IMR-90 (cell line): ENCODE data around the gene TCF7L2. TPM values are rescaled to one million over a fixed set of nuclear protein-coding genes. Genes with fewer than 3 reads are reported as not detected.

Experiments
- ATAC-seq: fragments of 200-7000 bp; cut with Tn5 transposase; 2 replicates; pipeline ENCODE4 v1.9.1; 2020; ENCODE audit warnings: low read depth, mild to moderate bottlenecking, moderate library complexity
- BruUV-seq: library from RNA; stranded (reverse); fragments of 400-500 nt; replicated peaks from 2 replicates; lab custom pipeline; 2021; lab: Mats Ljungman, UMichigan
- CTCF ChIA-PET: fragments of 300-600 bp; formaldehyde crosslinking; extraction: SDS; loops from one replicate; lab custom pipeline; 2021; ENCODE audit warnings: antibody characterized with exemption; lab: Yijun Ruan, JAX
- POLR2A ChIA-PET: fragments of 300-600 bp; sonication (Branson Sonifier 250); formaldehyde crosslinking; loops from one replicate; lab custom pipeline; 2022; ENCODE audit warnings: antibody characterized with exemption; ENCODE audit not compliant: unreplicated experiment; lab: Charles Lee
- DNase-seq: peaks from one replicate; pipeline ENCODE4 v3.0.0; 2013
- H2AFZ ChIP-seq: replicated peaks from 2 replicates; pipeline ENCODE3; 2013; ENCODE audit warnings: low read length, mild to moderate bottlenecking; ENCODE audit not compliant: poor library complexity
- H2AK5ac ChIP-seq: 2 replicates; pipeline ENCODE4 v1.6.1; 2013; ENCODE audit warnings: low read depth, low read length, inconsistent platforms
- H2AK9ac ChIP-seq: replicated peaks from 2 replicates; pipeline ENCODE3; 2013; ENCODE audit warnings: mild to moderate bottlenecking, low read depth, low read length, moderate library complexity; ENCODE audit not compliant: poor library complexity
- H2BK120ac ChIP-seq: 2 replicates; pipeline ENCODE4 v1.6.1; 2013; ENCODE audit warnings: low read depth, low read length, inconsistent platforms
- H2BK15ac ChIP-seq: 3 replicates; pipeline ENCODE4 v1.6.1; 2013; ENCODE audit warnings: low read depth, low read length, inconsistent platforms
- H2BK20ac ChIP-seq: 2 replicates; pipeline ENCODE4 v1.6.1; 2013; ENCODE audit warnings: low read depth, mild to moderate bottlenecking, inconsistent platforms, low read length, moderate library complexity
- H2BK5ac ChIP-seq: 2 replicates; pipeline ENCODE4 v1.6.1; 2013; ENCODE audit warnings: mild to moderate bottlenecking, low read depth, low read length, inconsistent platforms; ENCODE audit not compliant: poor library complexity, severe bottlenecking
- H3K14ac ChIP-seq: replicated peaks from 2 replicates; pipeline ENCODE4 v1.6.1; 2013; ENCODE audit warnings: low read depth, low read length, inconsistent platforms
- H3K18ac ChIP-seq: 2 replicates; pipeline ENCODE4 v1.6.1; 2013; ENCODE audit warnings: low read depth, low read length, control low read depth
- H3K23ac ChIP-seq: 2 replicates; pipeline ENCODE4 v1.6.1; 2013; ENCODE audit warnings: low read depth, low read length, inconsistent platforms
- H3K27ac ChIP-seq: 2 replicates; pipeline ENCODE4 v1.5.1; 2013; ENCODE audit warnings: mild to moderate bottlenecking, control low read depth, low read length; ENCODE audit not compliant: insufficient read depth
- H3K27me3 ChIP-seq: 2 replicates; pipeline ENCODE4 v1.6.1; 2013; ENCODE audit warnings: low read length; ENCODE audit not compliant: control insufficient read depth, insufficient read depth
- H3K36me3 ChIP-seq: 2 replicates; pipeline ENCODE4 v1.6.1; 2013; ENCODE audit warnings: low read length, mixed read lengths; ENCODE audit not compliant: control insufficient read depth, insufficient read depth
- H3K4ac ChIP-seq: 2 replicates; pipeline ENCODE4 v1.6.1; 2013; ENCODE audit warnings: low read depth, low read length, inconsistent platforms
- H3K4me1 ChIP-seq: 2 replicates; pipeline ENCODE4 v1.6.1; 2013; ENCODE audit warnings: low read length, mixed read lengths; ENCODE audit not compliant: control insufficient read depth, insufficient read depth
- H3K4me2 ChIP-seq: 2 replicates; pipeline ENCODE4 v1.6.1; 2013; ENCODE audit warnings: low read depth, mild to moderate bottlenecking, control low read depth, low read length, moderate library complexity
- H3K4me3 ChIP-seq: 2 replicates; pipeline ENCODE4 v1.5.1; 2013; ENCODE audit warnings: low read depth, mild to moderate bottlenecking, control low read depth, low read length, moderate library complexity; ENCODE audit not compliant: insufficient read depth
- H3K56ac ChIP-seq: 2 replicates; pipeline ENCODE4 v1.6.1; 2013; ENCODE audit warnings: low read length, inconsistent platforms; ENCODE audit not compliant: insufficient read depth; ENCODE audit errors: extremely low read depth
- H3K79me1 ChIP-seq, 2 experiments: 2 replicates each; pipeline ENCODE4 v1.6.1; 2013; ENCODE audit warnings: low read length in 2 of 2, inconsistent platforms in 1 of 2, low read depth in 1 of 2
- H3K9ac ChIP-seq: 2 replicates; pipeline ENCODE4 v1.6.1; 2013; ENCODE audit warnings: low read depth, low read length, control low read depth
- H3K9me1 ChIP-seq: 2 replicates; pipeline ENCODE4 v1.6.1; 2013; ENCODE audit warnings: low read length, inconsistent platforms; ENCODE audit not compliant: insufficient read depth
- H3K9me3 ChIP-seq: 2 replicates; pipeline ENCODE4 v1.6.1; 2013; ENCODE audit warnings: low read length; ENCODE audit not compliant: control insufficient read depth, insufficient read depth
- H4K20me1 ChIP-seq: 2 replicates; pipeline ENCODE4 v1.6.1; 2013; ENCODE audit warnings: low read length, inconsistent platforms; ENCODE audit not compliant: insufficient read depth
- H4K5ac ChIP-seq: 2 replicates; pipeline ENCODE4 v1.6.1; 2013; ENCODE audit warnings: mild to moderate bottlenecking, low read depth, low read length, control low read depth
- H4K8ac ChIP-seq, 2 experiments: 2 replicates each; pipeline ENCODE4 v1.6.1; 2013; ENCODE audit warnings: low read depth in 2 of 2, low read length in 2 of 2, control low read depth in 1 of 2, inconsistent platforms in 1 of 2
- H4K91ac ChIP-seq: 2 replicates; pipeline ENCODE4 v1.6.1; 2013; ENCODE audit warnings: low read depth, low read length, inconsistent platforms; ENCODE audit not compliant: insufficient read depth
- BHLHE40 ChIP-seq: fragments of 150-350 bp; IDR thresholded peaks from 2 replicates; pipeline ENCODE4 v1.6.1; 2016; ENCODE audit warnings: mild to moderate bottlenecking, low read depth, low read length
- CEBPB ChIP-seq: IDR thresholded peaks from 2 replicates; pipeline ENCODE4 v1.6.1; 2012; ENCODE audit warnings: low read depth, low read length, improper control_type of control experiment
- CHD1 ChIP-seq: IDR thresholded peaks from 2 replicates; pipeline ENCODE4 v1.6.1; 2012; ENCODE audit warnings: low read depth, low read length, improper control_type of control experiment
- FOS ChIP-seq: fragments of 150-350 bp; IDR thresholded peaks from 2 replicates; pipeline ENCODE4 v1.6.1; 2016; ENCODE audit warnings: low read depth, low read length
- MAFK ChIP-seq: IDR thresholded peaks from 2 replicates; pipeline ENCODE4 v1.6.1; 2012; ENCODE audit warnings: low read depth, low read length, improper control_type of control experiment
- MAZ ChIP-seq: IDR thresholded peaks from 2 replicates; pipeline ENCODE4 v1.6.1; 2012; ENCODE audit warnings: low read depth, mild to moderate bottlenecking, low read length, improper control_type of control experiment, moderate library complexity, borderline replicate concordance
- MXI1 ChIP-seq: IDR thresholded peaks from 2 replicates; pipeline ENCODE4 v1.6.1; 2012; ENCODE audit warnings: low read depth, mild to moderate bottlenecking, low read length, moderate library complexity, borderline replicate concordance
- POLR2A ChIP-seq: IDR thresholded peaks from 2 replicates; pipeline ENCODE4 v1.6.1; 2012; ENCODE audit warnings: mild to moderate bottlenecking, low read depth, low read length
- RAD21 ChIP-seq: IDR thresholded peaks from 2 replicates; pipeline ENCODE4 v1.6.1; 2012; ENCODE audit warnings: low read length, improper control_type of control experiment
- RCOR1 ChIP-seq: IDR thresholded peaks from 2 replicates; pipeline ENCODE4 v1.6.1; 2012; ENCODE audit warnings: mild to moderate bottlenecking, low read length, improper control_type of control experiment; ENCODE audit not compliant: insufficient replicate concordance
- RFX5 ChIP-seq: IDR thresholded peaks from 2 replicates; pipeline ENCODE4 v1.8.0; 2012; ENCODE audit warnings: low read depth, mild to moderate bottlenecking, low read length, moderate library complexity
- SMC3 ChIP-seq: fragments of 150-350 bp; IDR thresholded peaks from 2 replicates; pipeline ENCODE4 v1.6.1; 2016; ENCODE audit warnings: low read depth, mild to moderate bottlenecking, antibody characterized with exemption, low read length, moderate library complexity
- WGBS, 2 experiments: methylation state at CpG; one replicate each; pipeline versions ENCODE4 v1.1.5 to v1.1.7; 2013; ENCODE audit warnings: missing lambda C conversion rate in 2 of 2; ENCODE audit not compliant: insufficient read length in 1 of 2; ENCODE audit errors: extremely low coverage in 2 of 2; 5-methylcytosine and 5-hydroxymethylcytosine counted together
- dilution Hi-C: fragments of 300-500 bp; cut with HindIII; formaldehyde crosslinking; loops from one replicate; pipeline ENCODE4 v1.14.3; 2018; ENCODE audit warnings: low sequenced_read_pairs; ENCODE audit not compliant: unreplicated experiment
- in situ Hi-C: fragments of 300-500 bp; cut with MboI; formaldehyde crosslinking; loops from 3 replicates; pipeline ENCODE4 v1.14.3; 2019; ENCODE audit warnings: low sequenced_read_pairs, inconsistent platforms, mixed read lengths
- intact Hi-C: fragments of 100-400 bp; cut with micrococcal nuclease; formaldehyde crosslinking; loops from 2 replicates; pipeline ENCODE4 v1.10.0; 2022
- polyA plus RNA-seq, 3 experiments: library from polyadenylated mRNA; depleted of rRNA; stranded (reverse); fragments of >200 nt; gene quantifications; 2 replicates each; pipeline ENCODE4 v1.2.3, GENCODE V29; 2012; ENCODE audit warnings: low replicate concordance in 1 of 3
- total RNA-seq: library from RNA; depleted of rRNA; stranded (reverse); fragments of >200 nt; gene quantifications from 2 replicates; pipeline ENCODE4 v1.2.3, GENCODE V29; 2012
- TF ChIP-seq, protein P1 (sequence below): fragments of 150-350 bp; IDR thresholded peaks from 2 replicates; pipeline ENCODE4 v1.6.1; 2017; ENCODE audit warnings: mild to moderate bottlenecking, antibody characterized with exemption, low read length, low read depth
- TF ChIP-seq, protein P2 (sequence below): conservative IDR thresholded peaks from 2 replicates; pipeline ENCODE4 v1.5.1; 2012; ENCODE audit warnings: mild to moderate bottlenecking, low read depth, low read length, improper control_type of control experiment

The TCF7L2 gene
- total and polyA plus RNA-seq, 2 of the 4 experiments (the other 2 are of a cell fraction) = 1.3 to 12.2 TPM

DNA sequence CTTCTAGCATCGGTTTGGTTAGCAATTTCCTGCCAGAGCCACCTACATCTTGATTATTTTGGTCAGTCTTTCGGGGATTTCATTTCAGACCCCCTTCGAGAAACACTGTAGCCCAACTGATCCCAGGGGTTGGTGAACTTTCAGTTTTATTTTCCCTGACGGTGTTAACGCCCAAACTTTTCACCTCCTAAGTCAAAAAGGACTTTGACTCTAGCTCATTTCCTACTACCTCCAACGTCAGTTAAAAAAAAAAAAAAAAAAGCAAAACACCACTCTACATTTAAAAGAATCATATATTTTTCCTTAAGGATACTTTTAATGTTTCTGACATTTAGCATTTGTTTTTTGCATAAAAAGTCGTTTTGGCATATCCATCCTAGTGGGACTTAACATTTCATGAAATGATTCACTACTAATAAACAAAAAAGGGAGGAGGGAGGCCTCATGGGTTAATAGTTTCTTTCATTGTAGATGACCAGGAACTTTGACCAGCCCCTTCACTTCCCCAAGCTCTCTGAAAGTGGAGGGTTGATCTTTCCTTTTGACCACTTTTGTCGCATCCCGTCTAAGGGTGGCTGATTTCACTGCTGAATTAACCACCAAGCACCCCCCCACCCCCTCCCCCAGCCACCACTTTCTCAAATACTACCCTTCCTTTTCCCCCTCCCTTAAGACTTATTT is 764 bp upstream of the TCF7L2 start:
- no peak overlapping the region for H2BK15ac ChIP-seq
- WGBS, 2 experiments = 40% methylated on average over 1 of the region's 9 CpGs; no CpG with 5 or more reads in 1 of the 2 experiments
- H3K9me1 ChIP-seq = no peaks in the 10 kb centered on the region
- H2AK5ac ChIP-seq = no peak overlapping the region
- H3K79me1 ChIP-seq = peaks cover 0 to 14% of the 10 kb centered on the region in 2 experiments; a peak in 2 of 4 replicates
- ChIA-PET CTCF (interaction anchor here (0.6 kb wide), 1 partner anchor 19 kb away, joined by 6 read pairs; no protein-coding TSS in a partner anchor), POLR2A (interaction anchor here (0.7 kb wide), 2 partner anchors 227 to 545 kb away, joined by 11 to 12 read pairs; no protein-coding TSS in a partner anchor)
- peak overlapping the region; percentile 27 for H3K4me3 ChIP-seq
- ATAC-seq (peak; percentile 6), DNase-seq (peak; percentile 37)
- dilution Hi-C loops = no loop called here
- peak overlapping the region; percentile 59; the same call in 1 of the 2 replicates for H3K23ac ChIP-seq
- no peaks in the 10 kb centered on the region for H4K20me1 ChIP-seq
- intact Hi-C loops = no loop called here
- H4K91ac ChIP-seq = no peak overlapping the region
- H2AFZ ChIP-seq = peak overlapping the region; percentile 85
- H2AK9ac ChIP-seq = peak overlapping the region; percentile 48
- peak overlapping the region; percentile 43 to 84; a peak in 3 of 4 replicates for H4K8ac ChIP-seq
- H3K27me3 ChIP-seq = no peaks in the 10 kb centered on the region
- peak overlapping the region; percentile 40; the same call in 1 of the 2 replicates for H3K56ac ChIP-seq
- no peak overlapping the region; the same call in 1 of the 2 replicates for H3K18ac ChIP-seq
- in situ Hi-C loops = no loop called here
- H3K36me3 ChIP-seq = no peaks in the 10 kb centered on the region
- H4K5ac ChIP-seq = peak overlapping the region; percentile 35
- peak overlapping the region; percentile 34 for H3K14ac ChIP-seq
- no peak overlapping the region for H3K9ac ChIP-seq
- no peaks in the 10 kb centered on the region for H3K9me3 ChIP-seq
- peaks cover 2% of the 10 kb centered on the region; the same call in 1 of the 2 replicates for H3K4me1 ChIP-seq
- H2BK120ac ChIP-seq = peak overlapping the region; percentile 41; the same call in 1 of the 2 replicates
- H3K27ac ChIP-seq = peak overlapping the region; percentile 54
- H3K4me2 ChIP-seq = peak overlapping the region; percentile 56
- H3K4ac ChIP-seq = peak overlapping the region; percentile 58
- no peak overlapping the region for H2BK5ac ChIP-seq
- BruUV-seq = no TSS peak
- no peak overlapping the region for H2BK20ac ChIP-seq
- TF ChIP-seq MAZ = no peak
- TF ChIP-seq FOS = no peak
- no peak for TF ChIP-seq POLR2A
- TF ChIP-seq RCOR1 = no peak
- no peak for TF ChIP-seq MXI1
- TF ChIP-seq RAD21 = no peak
- TF ChIP-seq, protein P1, sequence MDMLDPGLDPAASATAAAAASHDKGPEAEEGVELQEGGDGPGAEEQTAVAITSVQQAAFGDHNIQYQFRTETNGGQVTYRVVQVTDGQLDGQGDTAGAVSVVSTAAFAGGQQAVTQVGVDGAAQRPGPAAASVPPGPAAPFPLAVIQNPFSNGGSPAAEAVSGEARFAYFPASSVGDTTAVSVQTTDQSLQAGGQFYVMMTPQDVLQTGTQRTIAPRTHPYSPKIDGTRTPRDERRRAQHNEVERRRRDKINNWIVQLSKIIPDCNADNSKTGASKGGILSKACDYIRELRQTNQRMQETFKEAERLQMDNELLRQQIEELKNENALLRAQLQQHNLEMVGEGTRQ = no peak
- TF ChIP-seq, protein P2, sequence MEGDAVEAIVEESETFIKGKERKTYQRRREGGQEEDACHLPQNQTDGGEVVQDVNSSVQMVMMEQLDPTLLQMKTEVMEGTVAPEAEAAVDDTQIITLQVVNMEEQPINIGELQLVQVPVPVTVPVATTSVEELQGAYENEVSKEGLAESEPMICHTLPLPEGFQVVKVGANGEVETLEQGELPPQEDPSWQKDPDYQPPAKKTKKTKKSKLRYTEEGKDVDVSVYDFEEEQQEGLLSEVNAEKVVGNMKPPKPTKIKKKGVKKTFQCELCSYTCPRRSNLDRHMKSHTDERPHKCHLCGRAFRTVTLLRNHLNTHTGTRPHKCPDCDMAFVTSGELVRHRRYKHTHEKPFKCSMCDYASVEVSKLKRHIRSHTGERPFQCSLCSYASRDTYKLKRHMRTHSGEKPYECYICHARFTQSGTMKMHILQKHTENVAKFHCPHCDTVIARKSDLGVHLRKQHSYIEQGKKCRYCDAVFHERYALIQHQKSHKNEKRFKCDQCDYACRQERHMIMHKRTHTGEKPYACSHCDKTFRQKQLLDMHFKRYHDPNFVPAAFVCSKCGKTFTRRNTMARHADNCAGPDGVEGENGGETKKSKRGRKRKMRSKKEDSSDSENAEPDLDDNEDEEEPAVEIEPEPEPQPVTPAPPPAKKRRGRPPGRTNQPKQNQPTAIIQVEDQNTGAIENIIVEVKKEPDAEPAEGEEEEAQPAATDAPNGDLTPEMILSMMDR = no peak
- no peak for TF ChIP-seq CEBPB
- no peak for TF ChIP-seq RFX5
- TF ChIP-seq MAFK = no peak
- no peak for TF ChIP-seq BHLHE40
- no peak for TF ChIP-seq CHD1
- no peak for TF ChIP-seq SMC3
